Skin epidermis (tissue), 12 donors: ENCODE data around the gene ZNF638.
"Not testable (repeated sequence)": the region's sequence is repeated elsewhere in the genome, so short reads cannot be mapped to it uniquely, and the experiment has no call there.

Source experiments
- H3K27ac ChIP-seq, 21 experiments: fragments of 200-600 bp; sonication (generic) in 11 of 21; one replicate each; pipeline ENCODE4 v1.5.0; 2020; ENCODE audit warnings: mild to moderate bottlenecking in 3 of 21, inconsistent platforms in 2 of 21, moderate library complexity in 2 of 21
- H3K4me3 ChIP-seq, 7 experiments: fragments of 200-600 bp; sonication (generic) in 2 of 7; one replicate each; pipeline ENCODE4 v1.5.0; 2020; ENCODE audit warnings: inconsistent platforms in 2 of 7, mild to moderate bottlenecking in 2 of 7, moderate library complexity in 1 of 7

The ZNF638 gene, protein sequence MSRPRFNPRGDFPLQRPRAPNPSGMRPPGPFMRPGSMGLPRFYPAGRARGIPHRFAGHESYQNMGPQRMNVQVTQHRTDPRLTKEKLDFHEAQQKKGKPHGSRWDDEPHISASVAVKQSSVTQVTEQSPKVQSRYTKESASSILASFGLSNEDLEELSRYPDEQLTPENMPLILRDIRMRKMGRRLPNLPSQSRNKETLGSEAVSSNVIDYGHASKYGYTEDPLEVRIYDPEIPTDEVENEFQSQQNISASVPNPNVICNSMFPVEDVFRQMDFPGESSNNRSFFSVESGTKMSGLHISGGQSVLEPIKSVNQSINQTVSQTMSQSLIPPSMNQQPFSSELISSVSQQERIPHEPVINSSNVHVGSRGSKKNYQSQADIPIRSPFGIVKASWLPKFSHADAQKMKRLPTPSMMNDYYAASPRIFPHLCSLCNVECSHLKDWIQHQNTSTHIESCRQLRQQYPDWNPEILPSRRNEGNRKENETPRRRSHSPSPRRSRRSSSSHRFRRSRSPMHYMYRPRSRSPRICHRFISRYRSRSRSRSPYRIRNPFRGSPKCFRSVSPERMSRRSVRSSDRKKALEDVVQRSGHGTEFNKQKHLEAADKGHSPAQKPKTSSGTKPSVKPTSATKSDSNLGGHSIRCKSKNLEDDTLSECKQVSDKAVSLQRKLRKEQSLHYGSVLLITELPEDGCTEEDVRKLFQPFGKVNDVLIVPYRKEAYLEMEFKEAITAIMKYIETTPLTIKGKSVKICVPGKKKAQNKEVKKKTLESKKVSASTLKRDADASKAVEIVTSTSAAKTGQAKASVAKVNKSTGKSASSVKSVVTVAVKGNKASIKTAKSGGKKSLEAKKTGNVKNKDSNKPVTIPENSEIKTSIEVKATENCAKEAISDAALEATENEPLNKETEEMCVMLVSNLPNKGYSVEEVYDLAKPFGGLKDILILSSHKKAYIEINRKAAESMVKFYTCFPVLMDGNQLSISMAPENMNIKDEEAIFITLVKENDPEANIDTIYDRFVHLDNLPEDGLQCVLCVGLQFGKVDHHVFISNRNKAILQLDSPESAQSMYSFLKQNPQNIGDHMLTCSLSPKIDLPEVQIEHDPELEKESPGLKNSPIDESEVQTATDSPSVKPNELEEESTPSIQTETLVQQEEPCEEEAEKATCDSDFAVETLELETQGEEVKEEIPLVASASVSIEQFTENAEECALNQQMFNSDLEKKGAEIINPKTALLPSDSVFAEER (N-terminal part only)

DNA sequence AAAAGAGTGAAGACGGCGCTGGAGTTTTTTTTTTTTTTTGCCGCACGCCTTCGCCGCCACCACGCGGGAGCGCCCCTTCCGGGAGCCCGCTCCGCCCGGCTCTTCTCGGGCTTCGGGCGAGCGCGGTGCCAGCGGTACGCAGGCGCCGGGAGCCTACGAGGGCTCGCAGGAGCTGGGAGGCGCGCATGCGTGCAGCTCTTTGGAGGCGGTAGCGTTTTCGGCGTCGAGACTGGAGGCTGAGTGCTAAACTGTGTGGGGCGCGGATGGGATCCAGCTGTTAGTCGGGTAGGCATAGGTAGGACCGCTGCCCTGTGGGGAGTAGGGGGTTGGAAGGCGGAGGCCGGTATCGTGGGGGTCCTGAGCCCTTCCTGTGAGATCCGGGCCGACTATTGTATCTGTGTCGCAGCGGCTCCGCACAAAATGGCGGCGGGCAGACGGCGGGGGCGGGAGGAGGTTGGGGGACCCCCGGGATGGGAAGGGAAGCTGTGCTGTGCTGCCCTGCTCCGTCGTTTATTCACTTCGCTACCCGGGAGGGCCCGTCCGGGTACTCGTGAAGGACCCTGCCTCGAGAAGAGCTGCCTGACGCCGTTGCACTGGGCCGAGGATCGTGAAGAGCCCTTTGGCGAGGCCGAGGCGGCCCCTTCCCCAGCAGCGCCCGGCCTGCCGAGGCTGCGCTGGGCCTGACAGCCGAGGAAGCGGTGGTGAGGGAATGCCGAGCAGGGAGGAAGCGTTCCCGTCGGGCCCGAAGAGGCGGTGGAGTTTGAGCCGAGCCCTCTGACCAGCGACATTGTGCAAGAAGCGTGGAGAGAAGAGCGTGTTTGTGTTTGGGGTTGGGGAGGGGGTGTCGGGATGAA is at the start of gene ZNF638:
Gene ZNF638, plus strand, starts transcription at position 202 of the 854 bp plus-strand sequence. CDS start 17,173 bp downstream, outside the sequence.
- Histone ChIP-seq H3K4me3 (peak within 1 kb of the TSS; percentile 86 to 98 (median 96)), H3K27ac (peak within 1 kb of the TSS; percentile 89 to 99 (median 96))

DNA sequence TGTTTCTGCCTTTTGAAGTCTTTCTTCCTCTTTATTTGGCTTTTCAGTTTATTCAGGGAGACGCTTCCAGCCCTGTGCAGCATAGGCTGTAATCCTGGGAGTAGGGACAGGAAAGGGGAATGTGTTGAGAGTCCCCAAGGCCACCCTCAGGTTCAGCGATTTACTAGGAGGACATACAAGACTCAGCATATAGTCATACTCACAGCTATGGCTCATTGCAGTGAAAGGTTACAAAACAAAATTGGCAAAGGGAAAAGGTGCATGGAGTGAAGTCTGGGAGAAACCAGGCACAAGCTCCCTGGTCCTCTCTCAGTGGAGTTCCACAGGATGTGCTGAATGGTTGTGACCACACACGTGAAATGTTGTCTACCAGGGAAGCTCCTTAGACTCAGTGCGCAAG is 49.6 kb upstream of the ZNF638 start:
- H3K27ac ChIP-seq, result no peak overlapping the region
- no peak overlapping the region for H3K4me3 ChIP-seq

DNA sequence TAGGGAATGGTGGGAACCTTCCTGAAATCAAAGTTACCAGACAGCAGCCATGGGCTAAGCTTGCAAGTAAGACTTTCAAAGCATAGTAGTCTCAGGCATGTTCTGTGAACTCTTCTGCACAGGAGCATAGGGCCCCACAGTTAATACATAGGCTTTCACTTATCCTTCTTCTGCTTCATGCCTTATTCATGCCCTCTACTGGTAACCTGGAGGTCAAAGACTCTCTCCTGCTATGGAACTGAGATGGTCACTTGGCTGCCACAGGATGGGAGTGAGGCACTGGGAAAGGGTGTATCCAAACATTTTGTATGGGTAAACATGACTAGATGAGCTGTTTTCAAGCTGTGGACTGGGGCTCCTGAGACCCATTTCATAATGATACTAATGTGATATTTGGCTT is 49.1 kb upstream of the ZNF638 start:
- Histone ChIP-seq H3K27ac (no peak overlapping the region), H3K4me3 (no peak overlapping the region)

DNA sequence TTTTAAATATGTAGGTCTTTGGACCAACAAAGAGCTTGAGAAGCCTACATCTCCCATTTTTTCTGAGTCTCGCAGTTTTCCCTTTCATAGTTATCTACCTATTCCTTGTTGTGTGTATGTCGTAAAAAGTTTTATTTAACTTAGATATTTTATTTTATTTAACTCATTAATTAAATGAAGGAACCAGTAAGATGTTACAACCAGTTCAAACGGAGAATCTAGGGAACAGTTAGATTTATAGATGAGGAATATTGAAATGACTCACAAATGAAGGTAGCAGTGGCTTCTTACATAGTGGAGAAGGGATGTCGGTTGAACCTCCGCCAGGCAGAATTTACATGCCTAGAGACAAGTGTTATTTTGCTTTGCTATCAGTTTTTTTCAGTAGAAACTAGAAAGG is 48.5 kb upstream of the ZNF638 start:
- no peak overlapping the region for H3K27ac ChIP-seq
- H3K4me3 ChIP-seq, result no peak overlapping the region

DNA sequence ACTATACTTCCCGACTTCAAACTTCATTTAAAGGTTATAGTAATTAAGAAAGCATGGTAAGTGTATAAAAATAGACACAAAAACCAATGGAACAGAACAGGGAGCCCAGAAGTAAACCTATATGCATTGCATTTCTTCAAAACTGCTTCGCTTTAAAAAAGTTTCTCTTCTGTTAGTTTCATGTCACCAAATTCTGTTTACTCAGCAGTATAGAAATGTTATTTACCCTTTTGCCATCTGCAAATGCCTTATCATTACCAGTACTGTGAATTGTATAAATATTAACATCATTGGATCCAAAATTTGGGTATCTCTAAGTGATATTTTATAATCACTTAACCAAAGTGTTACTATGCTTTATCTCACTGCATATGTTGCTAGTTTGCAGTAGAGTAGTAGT is 45.9 kb upstream of the ZNF638 start:
- Histone ChIP-seq H3K27ac (no peak overlapping the region), H3K4me3 (no peak overlapping the region)

DNA sequence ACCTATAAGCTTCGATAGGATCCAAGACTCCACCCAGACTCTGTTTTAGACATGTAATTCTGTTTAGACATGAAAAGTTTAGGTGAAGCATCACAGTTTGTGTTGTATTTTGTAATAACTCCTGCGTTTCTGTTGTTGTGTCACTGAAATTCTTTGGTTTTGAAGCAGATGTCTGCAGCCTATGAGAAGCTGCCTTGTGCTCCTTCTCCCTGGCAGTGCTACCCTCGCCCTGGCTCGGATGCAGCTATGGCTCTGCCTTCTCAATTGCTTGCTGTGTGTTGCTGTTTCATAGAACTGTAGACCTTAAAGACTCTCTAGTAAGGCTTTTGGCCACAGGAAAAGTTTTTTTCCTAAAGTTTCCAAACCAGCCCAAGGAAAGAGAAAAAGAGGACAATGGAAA is 40.2 kb upstream of the ZNF638 start:
- no peak overlapping the region for H3K4me3 ChIP-seq
- no peak overlapping the region for H3K27ac ChIP-seq

DNA sequence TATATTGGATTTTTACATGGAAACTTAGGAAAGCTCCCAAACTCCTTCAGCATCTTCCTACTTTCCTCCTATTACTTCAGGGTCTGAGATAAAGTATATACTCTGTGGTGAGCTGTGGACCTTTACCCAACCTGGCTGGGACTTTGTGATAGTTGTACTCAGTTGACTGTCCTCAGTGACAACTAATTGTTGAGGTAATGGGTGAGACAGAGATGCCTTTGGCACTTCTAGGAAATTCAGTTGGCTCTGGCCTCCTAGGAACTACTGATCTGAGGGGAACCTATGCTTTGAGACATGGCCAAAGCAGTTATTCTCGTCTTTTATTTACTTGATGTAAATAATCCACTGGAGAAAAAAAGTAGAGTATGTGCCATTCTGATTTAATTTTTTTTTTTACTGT is 39.4 kb upstream of the ZNF638 start:
- no peak overlapping the region for H3K4me3 ChIP-seq

DNA sequence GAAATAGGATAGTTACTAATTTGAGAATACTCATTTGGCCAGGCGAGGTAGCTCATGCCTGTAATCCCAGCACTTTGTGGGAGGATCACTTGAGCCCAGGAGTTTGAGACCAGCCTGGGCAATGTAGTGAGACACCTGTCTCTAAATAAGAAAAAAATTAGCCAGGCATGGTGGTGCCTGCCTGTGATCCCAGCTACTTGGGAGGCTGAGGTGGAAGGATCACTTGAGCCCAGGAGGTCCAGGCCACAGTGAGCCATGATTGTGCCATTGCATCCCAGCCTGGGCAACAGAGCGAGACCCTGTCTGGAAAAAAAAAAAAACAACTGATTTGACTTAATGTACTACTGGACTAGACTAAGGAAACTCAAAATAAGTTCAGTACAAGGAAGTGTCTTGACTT is 32.7 kb upstream of the ZNF638 start:
- Histone ChIP-seq H3K4me3 (no peak overlapping the region), H3K27ac (no peak overlapping the region)

More for the DNA sequence above, 39.4 kb upstream of the ZNF638 start:
- H3K27ac ChIP-seq, result no peak overlapping the region

DNA sequence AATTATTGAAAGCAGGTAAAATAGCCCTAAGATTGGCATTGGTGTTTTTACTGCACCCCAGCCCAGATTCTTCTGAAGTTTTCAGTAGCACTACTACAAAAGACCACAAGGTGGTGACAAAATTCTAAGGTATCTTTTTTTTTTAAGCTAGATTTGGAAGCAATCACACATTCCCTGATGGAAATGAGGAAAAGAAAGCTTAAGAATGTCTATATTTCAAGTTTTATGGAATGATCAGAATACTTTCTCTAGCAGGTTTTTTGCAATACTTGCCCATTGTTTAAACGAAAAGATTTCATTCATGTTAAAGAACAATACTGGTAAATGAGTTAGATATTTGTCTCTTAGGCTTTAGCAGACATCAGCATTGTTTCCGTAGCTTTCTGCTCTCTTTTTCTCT is 32.1 kb upstream of the ZNF638 start:
- Histone ChIP-seq H3K27ac (no peak overlapping the region), H3K4me3 (no peak overlapping the region)

DNA sequence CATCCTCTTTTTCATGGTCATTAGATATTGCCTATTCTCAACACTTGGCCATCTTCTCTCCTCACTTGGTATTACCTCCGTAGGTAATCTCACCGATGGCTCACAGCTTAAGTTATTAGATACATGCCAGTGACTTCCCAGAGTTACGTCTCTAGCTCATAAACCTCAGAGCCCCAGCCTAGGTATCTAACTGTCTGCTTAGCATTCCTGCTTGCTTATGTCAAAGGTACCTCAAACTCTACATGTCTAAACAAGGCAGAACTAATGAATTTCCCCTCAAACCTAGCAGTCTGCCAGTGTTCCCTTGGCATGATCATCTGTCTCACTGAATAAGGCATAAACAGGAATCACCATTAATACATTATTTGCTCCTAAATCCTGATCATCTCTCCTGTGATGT is 27.7 kb upstream of the ZNF638 start:
- no peak overlapping the region for H3K4me3 ChIP-seq
- no peak overlapping the region for H3K27ac ChIP-seq

DNA sequence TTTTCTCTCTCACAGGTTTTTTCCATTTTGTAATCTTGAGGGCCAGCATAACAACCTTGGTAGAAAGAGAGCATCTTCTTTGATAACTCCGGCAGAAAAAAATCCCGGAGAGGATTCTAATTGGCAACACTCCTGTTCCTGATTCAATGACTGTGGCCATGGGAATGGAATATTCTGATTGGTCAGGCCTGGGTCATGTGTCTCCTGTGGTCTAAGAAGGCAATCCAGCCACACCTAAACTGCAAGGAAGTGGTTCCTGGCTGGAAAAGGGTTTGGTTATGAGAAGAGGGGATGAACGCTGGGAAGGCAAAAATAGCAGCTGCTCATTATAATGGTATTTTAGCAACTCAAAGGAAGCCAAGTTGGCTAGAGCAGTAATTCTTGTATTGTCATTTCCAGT is 24.8 kb upstream of the ZNF638 start:
- no peak overlapping the region for H3K27ac ChIP-seq
- no peak overlapping the region for H3K4me3 ChIP-seq

DNA sequence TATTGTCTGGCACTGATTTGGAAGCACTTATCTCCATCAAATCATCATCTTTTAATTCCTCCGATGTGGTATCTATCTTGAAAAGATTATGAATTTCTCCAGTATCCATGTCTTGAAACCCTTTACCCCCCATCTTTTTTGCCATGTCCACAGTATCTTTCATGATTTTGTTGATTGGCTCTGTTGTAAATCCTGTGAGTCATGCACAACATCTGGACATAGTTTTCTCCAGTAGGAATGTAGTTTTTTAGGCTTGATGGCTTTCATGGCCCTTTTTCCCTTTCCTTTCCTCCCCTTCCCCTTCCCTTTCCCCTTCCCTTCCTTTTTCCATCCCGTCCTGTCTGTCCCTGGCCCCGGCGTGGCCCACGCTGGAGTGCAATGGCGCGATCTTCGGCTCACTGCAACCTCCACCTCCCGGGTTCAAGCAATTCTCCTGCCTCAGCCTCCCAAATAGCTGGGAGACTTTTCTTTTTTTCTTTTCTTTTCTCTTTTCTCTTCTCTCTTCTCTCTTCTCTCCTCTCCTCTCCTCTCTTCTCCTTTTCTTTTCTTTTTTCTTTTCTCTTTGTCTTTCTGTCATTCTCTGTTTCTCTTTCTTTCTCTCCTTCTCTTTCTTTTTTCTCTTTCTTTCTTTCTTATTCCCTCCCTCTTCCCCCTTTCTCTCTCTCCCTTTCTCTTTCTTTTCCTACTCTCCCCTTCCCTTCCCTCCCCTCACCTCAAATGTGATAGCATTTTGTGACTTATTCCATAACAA is 18.4 kb upstream of the ZNF638 start:
- H3K4me3 ChIP-seq, result no peak overlapping the region

DNA sequence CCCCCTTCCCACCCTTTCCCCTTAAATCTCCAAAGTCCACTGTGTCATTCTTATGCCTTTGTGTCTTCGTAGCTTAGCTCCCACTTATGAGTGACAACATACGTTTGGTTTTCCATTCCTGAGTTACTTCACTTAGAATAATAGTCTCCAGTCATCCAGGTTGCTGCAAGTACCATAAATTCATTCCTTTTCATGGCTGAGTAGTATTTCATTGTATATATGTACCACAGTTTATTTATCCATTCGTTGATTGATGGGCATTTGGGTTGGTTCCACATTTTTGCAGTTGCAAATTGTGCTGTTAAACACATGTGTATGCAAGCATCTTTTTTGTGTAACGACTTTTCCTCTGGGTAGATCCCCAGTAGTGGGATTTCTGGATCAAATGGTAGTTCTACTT is 14.5 kb upstream of the ZNF638 start:
- Histone ChIP-seq H3K27ac (no peak overlapping the region), H3K4me3 (no peak overlapping the region)

More for the DNA sequence above, 18.4 kb upstream of the ZNF638 start:
- no peak overlapping the region for H3K27ac ChIP-seq

DNA sequence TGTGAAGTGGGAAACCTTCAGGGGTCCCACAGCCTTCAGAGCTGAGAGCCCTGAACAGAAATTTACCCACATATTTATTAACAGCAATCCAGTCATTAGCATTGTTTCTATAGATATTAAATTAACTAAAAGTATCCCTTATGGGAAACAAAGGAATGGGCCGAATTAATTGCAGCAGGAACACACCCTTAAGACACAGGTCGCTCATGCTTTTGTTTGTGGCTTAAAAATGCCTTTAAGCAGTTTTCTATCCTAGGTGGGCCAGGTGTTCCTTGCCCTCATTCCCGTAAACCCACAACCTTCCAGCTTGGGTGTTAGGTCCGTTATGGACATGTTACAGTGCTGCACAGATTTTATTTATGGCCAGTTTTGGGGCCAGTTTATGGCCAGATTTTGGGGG is 13.7 kb upstream of the ZNF638 start:
- not testable (repeated sequence) for H3K4me3 ChIP-seq, H3K27ac ChIP-seq

DNA sequence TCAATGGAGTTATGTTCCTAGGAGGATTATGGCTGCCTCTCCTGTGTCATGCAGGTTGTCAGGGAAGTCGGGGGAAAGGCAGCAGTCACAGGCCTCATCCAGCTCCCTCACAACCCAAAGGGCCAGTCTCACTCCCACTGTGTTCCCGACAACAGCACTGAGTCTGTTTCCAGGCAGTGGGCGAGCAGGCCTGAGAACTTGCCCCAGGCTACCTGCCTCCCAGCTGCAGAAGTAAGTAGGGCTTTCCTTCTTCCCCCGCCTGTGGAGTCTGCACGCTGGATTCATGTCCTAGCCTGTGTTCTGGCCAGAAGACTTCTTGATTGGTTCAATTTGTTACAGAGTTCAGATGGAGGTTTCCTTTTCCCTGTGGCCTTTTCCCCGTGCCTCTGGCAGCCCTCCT is 8.2 kb upstream of the ZNF638 start:
- Histone ChIP-seq H3K4me3 (no peak overlapping the region), H3K27ac (no peak overlapping the region)

DNA sequence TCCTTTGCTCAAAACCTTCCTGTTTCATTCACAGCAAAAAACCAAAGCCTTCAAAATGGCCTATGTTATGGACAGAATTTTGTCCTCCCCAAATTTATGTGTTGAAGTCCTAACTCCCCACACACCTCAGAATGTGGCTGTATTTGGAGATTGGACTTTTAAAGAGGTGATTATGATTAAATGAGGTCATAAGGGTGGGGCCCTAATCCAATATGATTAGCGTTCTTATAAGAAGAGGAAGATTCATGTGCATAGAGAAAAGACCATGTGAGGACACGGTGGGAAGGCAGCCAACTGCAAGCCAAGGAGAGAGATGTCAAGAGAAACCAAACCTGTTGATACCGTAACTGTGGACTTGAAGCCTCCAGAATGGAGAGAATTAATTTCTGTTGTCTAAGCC is 4.6 kb upstream of the ZNF638 start:
- Histone ChIP-seq H3K4me3 (no peak overlapping the region), H3K27ac (no peak overlapping the region)

DNA sequence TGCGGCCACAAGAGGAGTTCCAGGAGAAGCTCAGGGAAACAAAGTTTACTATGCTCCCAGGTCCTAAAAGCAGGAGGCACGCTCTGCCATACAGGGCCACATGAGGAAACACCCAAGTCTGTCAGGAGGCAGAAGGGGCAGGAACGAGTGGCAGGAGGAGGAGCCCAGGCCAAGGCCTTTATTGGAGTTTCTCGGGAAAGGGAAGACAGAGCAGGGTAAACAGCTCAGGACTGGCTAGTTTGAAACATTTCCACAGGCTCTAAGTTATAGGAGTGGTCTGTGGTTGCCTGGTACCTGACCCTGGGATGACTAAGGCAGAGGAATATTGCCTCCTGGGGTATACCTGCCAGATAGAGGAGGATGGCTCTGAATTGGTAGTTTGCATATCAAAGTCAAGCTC is 3.7 kb upstream of the ZNF638 start:
- no peak overlapping the region for H3K27ac ChIP-seq
- H3K4me3 ChIP-seq, result no peak overlapping the region

DNA sequence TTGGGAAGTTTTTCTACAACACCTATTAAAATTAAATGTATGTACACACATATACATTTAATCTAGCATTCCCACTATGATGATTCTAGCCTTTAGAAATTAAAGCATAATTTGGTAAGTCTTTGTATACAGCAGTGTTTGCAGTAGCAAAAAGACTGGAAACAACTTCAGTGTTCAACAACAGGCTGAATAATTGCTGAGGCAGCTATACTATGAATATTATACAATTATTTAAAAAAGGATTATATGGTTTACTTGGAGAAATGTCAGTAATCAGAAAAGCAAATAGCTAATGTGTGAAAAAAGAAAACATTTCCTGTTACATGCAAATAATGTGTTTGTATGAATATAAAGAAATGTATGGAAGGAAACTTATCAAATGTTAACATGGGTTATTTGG is 1.4 kb upstream of the ZNF638 start:
- no peak overlapping the region for H3K4me3 ChIP-seq
- H3K27ac ChIP-seq, result no peak overlapping the region
